Chondrocyte (in vitro differentiated cells): ENCODE measurements around the gene OR2D3. TPM values are rescaled to one million over a fixed set of nuclear protein-coding genes. Genes with fewer than 3 reads are reported as not detected.
"Not testable (repeated sequence)": the region's sequence is repeated elsewhere in the genome, so short reads cannot be mapped to it uniquely, and the experiment has no call there.

Experiments used
- DNase-seq: peaks from one replicate; pipeline ENCODE4 v3.0.0; 2021; ENCODE audit warnings: mixed read lengths, low spot score
- H3K27ac Mint-ChIP-seq: one replicate; pipeline ENCODE4 v1.8.0; 2021; ENCODE audit warnings: mild to moderate bottlenecking, moderate library complexity, mixed read lengths; ENCODE audit not compliant: unreplicated experiment
- H3K27me3 Mint-ChIP-seq: 2 replicates; pipeline ENCODE4 v1.8.0; 2021; ENCODE audit warnings: low read depth, mixed read lengths
- H3K36me3 Mint-ChIP-seq: 2 replicates; pipeline ENCODE4 v1.8.0; 2021; ENCODE audit warnings: low read depth, mixed read lengths
- H3K4me1 Mint-ChIP-seq: 2 replicates; pipeline ENCODE4 v1.8.0; 2021; ENCODE audit warnings: low read depth, mild to moderate bottlenecking, mixed read lengths
- H3K4me3 Mint-ChIP-seq: one replicate; pipeline ENCODE4 v1.8.0; 2021; ENCODE audit warnings: mild to moderate bottlenecking, moderate library complexity, mixed read lengths; ENCODE audit not compliant: unreplicated experiment
- H3K9me3 Mint-ChIP-seq: 2 replicates; pipeline ENCODE4 v1.8.0; 2021; ENCODE audit warnings: low read depth, mixed read lengths
- total RNA-seq: library from RNA; stranded (reverse); gene quantifications from 3 replicates; pipeline ENCODE4 v1.2.1, GENCODE V29; 2021
- TF ChIP-seq, protein P1 (sequence below): fragments of 200-600 bp; sonication (generic); IDR thresholded peaks from 2 replicates; pipeline ENCODE4 v1.5.0; 2021; ENCODE audit warnings: antibody characterized with exemption, mild to moderate bottlenecking, moderate library complexity

OR2D3 gene
- total RNA-seq, 1 donor from 2014 or later: not detected

GRCh38 chr11:6962141-6962540 is 41.3 kb downstream of the OR2D3 start:
- no peak overlapping the region for H3K27ac Mint-ChIP-seq
- H3K9me3 Mint-ChIP-seq: no peaks in the 10 kb centered on the region
- H3K27me3 Mint-ChIP-seq: no peaks in the 10 kb centered on the region
- no peak for DNase-seq
- H3K4me3 Mint-ChIP-seq: no peak overlapping the region
- TF ChIP-seq, protein P1, sequence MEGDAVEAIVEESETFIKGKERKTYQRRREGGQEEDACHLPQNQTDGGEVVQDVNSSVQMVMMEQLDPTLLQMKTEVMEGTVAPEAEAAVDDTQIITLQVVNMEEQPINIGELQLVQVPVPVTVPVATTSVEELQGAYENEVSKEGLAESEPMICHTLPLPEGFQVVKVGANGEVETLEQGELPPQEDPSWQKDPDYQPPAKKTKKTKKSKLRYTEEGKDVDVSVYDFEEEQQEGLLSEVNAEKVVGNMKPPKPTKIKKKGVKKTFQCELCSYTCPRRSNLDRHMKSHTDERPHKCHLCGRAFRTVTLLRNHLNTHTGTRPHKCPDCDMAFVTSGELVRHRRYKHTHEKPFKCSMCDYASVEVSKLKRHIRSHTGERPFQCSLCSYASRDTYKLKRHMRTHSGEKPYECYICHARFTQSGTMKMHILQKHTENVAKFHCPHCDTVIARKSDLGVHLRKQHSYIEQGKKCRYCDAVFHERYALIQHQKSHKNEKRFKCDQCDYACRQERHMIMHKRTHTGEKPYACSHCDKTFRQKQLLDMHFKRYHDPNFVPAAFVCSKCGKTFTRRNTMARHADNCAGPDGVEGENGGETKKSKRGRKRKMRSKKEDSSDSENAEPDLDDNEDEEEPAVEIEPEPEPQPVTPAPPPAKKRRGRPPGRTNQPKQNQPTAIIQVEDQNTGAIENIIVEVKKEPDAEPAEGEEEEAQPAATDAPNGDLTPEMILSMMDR: no peak
- H3K4me1 Mint-ChIP-seq: peaks cover 4% of the 10 kb centered on the region
- H3K36me3 Mint-ChIP-seq: no peaks in the 10 kb centered on the region

DNA sequence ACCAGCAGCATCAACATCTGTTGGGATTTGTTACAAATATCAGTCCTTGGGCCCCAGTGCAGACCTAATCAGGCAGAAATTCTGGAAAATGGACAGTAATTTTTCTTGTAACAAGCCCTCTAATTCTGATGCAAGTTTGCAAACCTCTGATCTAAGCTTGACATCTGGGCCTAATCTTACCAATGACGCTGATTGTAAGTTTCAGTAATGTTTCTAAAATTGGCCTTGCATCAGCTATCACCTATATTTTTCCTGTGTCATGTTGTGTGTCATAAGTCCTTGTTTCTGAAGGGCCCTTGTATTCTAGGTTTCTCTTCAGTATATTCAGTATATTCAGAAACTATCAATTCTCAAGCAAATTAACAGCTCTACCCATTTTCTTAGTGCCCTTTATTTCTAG is 41.9 kb downstream of the OR2D3 start:
- Mint-ChIP-seq H3K9me3 (peaks cover 1% of the 10 kb centered on the region), H3K36me3 (no peaks in the 10 kb centered on the region), H3K4me3 (no peak overlapping the region), H3K4me1 (peaks cover 4% of the 10 kb centered on the region), H3K27ac (no peak overlapping the region), H3K27me3 (no peaks in the 10 kb centered on the region)
- DNase-seq: no peak
- TF ChIP-seq, protein P1: no peak

DNA sequence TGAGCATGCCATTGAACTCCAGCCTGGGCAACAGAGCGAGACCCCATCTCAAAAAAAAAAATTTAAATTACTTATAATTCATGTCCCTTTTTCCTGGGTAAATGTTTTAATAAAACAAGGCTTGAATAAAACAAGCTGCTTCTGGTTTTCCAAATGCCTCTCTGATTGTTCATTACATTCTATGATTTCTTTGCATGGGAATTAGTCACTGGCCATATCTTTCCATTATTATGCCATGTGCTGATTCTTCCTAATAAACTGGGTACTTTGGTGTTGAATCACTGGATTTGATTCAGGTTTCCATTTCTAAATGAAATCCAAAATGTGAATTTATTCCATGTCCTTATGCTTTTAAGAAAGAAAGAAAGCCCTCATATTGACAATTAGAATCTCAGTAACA is 48.0 kb downstream of the OR2D3 start:
- Mint-ChIP-seq H3K36me3 (no peaks in the 10 kb centered on the region), H3K4me3 (no peak overlapping the region), H3K27me3 (no peaks in the 10 kb centered on the region), H3K27ac (no peak overlapping the region), H3K9me3 (peaks cover 13% of the 10 kb centered on the region), H3K4me1 (peaks cover 4% of the 10 kb centered on the region)
- DNase-seq: no peak
- TF ChIP-seq, protein P1: no peak

GRCh38 chr11:6969854-6970253 is 49.1 kb downstream of the OR2D3 start:
- not testable (repeated sequence) for DNase-seq, H3K27ac Mint-ChIP-seq, H3K36me3 Mint-ChIP-seq, H3K4me1 Mint-ChIP-seq, H3K4me3 Mint-ChIP-seq, H3K27me3 Mint-ChIP-seq
- H3K9me3 Mint-ChIP-seq: peaks cover 13% of the 10 kb centered on the region

Other genes starting within 250 kb of the OR2D3 start
- gene MRPL17, start 237.7 kb upstream of the OR2D3 start, total RNA-seq: 45.5 to 79.0 TPM (median 48.6 TPM) in 3 replicates
- 0.07 to 0.21 TPM in 2 of 3 replicates, not detected in the other for gene OR2AG2, start 149.0 kb upstream of the OR2D3 start, total RNA-seq
- gene OR2AG1, start 138.0 kb upstream of the OR2D3 start, total RNA-seq: not detected in 3 replicates
- 0.19 to 0.23 TPM in 2 of 3 replicates, not detected in the other for gene OR6A2, start 121.3 kb upstream of the OR2D3 start, total RNA-seq
- not detected in 3 replicates for gene OR10A5, start 75.3 kb upstream of the OR2D3 start, total RNA-seq
- not detected in 3 replicates for gene OR10A2, start 57.9 kb upstream of the OR2D3 start, total RNA-seq
- not detected in 3 replicates for gene OR10A4, start 44.4 kb upstream of the OR2D3 start, total RNA-seq
- not detected in 3 replicates for gene OR2D2, start 28.5 kb upstream of the OR2D3 start, total RNA-seq
- 2.3 to 2.4 TPM (median 2.4 TPM) in 3 replicates for gene ZNF215, start 5.4 kb downstream of the OR2D3 start, total RNA-seq
- gene ZNF214, start 99.3 kb downstream of the OR2D3 start, total RNA-seq: 1.4 to 3.1 TPM (median 2.5 TPM) in 3 replicates
- 0.05 TPM in 1 of 3 replicates, not detected in the others for gene NLRP14, start 99.5 kb downstream of the OR2D3 start, total RNA-seq
- gene RBMXL2, start 168.0 kb downstream of the OR2D3 start, total RNA-seq: not detected in 3 replicates